D721Med (cell line): Measurements from ENCODE around the gene ISG20.

ENCODE experiments used
- DNase-seq: peaks from one replicate; pipeline ENCODE4 v3.0.0; 2011; ENCODE audit warnings: low spot score; ENCODE audit not compliant: insufficient read length
- FAIRE-seq: peaks from 2 replicates; lab custom pipeline; 2011; peaks lifted over from hg19 to GRCh38; lab: Jason Lieb, UNC
- TF ChIP-seq, protein P1 (sequence below): IDR thresholded peaks from 2 replicates; pipeline ENCODE4 v1.5.1; 2012; ENCODE audit warnings: mild to moderate bottlenecking, control low read depth; ENCODE audit not compliant: insufficient read depth; ENCODE audit errors: missing control alignments

ISG20 gene

GRCh38 chr15:88658972-88659931 lies 20.4 kb downstream of the ISG20 start:
- no peak for FAIRE-seq
- TF ChIP-seq, protein P1, sequence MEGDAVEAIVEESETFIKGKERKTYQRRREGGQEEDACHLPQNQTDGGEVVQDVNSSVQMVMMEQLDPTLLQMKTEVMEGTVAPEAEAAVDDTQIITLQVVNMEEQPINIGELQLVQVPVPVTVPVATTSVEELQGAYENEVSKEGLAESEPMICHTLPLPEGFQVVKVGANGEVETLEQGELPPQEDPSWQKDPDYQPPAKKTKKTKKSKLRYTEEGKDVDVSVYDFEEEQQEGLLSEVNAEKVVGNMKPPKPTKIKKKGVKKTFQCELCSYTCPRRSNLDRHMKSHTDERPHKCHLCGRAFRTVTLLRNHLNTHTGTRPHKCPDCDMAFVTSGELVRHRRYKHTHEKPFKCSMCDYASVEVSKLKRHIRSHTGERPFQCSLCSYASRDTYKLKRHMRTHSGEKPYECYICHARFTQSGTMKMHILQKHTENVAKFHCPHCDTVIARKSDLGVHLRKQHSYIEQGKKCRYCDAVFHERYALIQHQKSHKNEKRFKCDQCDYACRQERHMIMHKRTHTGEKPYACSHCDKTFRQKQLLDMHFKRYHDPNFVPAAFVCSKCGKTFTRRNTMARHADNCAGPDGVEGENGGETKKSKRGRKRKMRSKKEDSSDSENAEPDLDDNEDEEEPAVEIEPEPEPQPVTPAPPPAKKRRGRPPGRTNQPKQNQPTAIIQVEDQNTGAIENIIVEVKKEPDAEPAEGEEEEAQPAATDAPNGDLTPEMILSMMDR, result no peak
- no peak for DNase-seq

DNA sequence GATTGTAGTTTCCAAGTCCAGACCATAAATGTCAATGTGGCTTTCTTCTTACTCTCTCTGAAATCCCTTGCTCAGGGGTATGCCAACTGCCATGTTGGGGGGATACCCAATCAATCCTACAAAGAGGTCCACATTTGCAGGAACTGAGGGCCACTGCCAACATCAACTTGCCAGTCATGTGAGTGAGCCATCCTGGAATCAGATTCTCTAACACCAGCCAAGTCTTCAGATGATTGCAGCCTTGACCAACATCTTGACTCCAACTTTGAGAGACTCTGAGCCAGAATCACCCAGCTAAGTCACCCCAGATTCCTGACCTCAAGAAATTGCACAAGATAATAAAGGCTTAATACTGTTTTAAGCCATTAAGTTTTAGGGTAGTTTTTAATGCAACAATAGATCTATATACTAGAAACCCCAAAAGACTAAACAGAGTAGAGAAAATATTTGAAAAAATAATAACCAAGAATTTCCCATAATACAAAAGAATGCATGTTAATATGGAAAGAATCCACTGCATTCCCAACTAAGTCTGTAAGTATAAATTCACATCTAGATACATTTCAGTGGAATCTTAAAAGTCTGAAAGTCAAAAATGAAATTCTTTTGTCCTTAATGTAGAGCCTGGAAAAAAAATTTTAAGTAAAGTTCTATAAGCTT lies 22.4 kb downstream of the ISG20 start:
- FAIRE-seq, result no peak
- TF ChIP-seq, protein P1, result no peak

DNA sequence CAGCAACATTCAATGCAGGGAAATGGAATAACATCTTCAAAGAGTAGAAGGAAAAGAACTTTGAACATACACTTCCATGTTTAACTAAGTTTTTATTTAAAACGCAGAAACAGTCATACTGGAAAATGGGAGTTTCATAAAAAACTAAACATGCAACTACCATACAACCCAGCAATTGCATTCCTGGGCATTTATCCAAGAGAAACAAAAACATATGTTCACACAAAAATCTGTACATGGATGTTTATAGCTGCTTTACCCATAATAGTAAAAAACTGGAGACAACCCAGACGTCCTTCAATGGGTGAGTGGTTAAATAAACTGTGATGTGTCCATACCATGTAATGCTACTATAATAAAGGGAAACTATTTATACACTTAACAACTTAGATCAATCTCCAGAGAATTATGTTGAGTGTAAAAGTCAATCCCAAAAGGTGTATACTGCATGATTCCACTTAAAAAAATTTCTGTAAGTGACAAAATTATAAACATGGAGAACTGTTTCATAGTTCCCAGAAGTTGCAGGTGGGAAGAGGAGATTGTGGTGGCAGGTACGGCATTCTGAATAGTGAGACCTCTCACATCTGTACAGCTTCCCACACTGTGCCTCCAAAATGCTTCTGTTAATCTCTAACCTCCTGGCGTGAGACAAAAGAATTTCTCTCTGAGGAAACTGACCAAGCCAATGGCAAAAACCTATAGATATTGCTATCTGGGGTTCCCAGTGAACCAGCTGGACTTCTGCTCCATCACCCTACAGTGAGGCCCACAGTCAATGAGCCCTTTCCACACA lies 23.1 kb downstream of the ISG20 start:
- TF ChIP-seq, protein P1, result no peak
- no peak for FAIRE-seq

More for the DNA sequence above, 22.4 kb downstream of the ISG20 start:
- no peak for DNase-seq

DNA sequence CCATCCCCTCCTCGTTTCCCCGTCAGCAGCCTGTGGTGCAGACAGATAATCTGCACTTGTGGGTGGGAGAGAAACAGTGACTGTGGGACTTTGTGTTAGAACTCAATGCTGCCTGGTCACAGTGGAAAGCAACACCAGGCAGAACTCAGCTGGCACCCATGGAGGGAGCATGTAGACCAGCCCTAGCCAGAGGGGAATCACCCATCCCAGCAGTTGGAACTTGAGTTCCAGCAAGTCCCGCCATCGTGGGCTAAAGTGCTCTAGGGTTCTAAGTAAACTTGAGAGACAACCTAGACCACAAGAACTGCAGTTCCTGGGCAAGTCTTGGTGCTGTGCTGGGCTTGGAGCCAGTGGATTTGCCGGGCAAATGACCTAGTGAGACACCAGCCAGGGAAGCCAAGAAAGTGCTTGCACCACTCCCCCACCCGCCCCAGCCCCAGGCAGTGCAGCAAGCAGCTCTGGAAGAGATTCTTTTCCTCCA lies 24.4 kb downstream of the ISG20 start:
- FAIRE-seq (no peak), DNase-seq (no peak)
- TF ChIP-seq, protein P1, result no peak

More for the DNA sequence above, 23.1 kb downstream of the ISG20 start:
- DNase-seq, result no peak

- TF ChIP-seq, protein P1, result no peak
- no peak for DNase-seq
- no peak for FAIRE-seq
Observed at GRCh38 chr15:88664151-88664778, 25.4 kb downstream of the ISG20 start.

GRCh38 chr15:88674661-88675060 lies 35.8 kb downstream of the ISG20 start:
- DNase-seq (no peak), FAIRE-seq (peak; percentile 92)
- TF ChIP-seq, protein P1, result no peak
